HG02623 (cell line): ENCODE measurements around the gene SLC2A5.
A peak's percentile ranks its signal among the peaks of the same experiment; 100 is the strongest.

Experiments
- ATAC-seq: cut with Tn5 transposase; IDR thresholded peaks from one replicate; pipeline ENCODE4 v1.9.1; 2021; ENCODE audit warnings: moderate library complexity; ENCODE audit not compliant: unreplicated experiment

The SLC2A5 gene

DNA sequence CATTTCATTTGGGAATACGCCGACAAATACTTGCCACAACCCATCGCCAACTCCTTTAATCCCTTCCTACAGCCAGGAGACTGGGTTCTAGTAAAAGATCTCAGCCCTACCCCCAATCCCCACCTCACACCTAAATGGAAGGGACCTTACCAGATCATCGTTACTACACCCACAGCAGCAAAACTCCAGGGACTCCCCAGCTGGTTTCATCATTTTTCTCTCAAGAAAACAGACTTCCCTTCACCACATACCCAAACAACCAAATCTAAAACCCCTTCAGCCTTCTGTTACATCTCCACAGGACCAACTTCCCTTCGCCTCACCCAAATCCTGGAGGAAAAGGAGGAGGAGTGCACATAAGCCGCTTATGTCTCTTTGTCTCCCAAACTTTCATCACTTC is 23.7 kb upstream of the SLC2A5 start:
- ATAC-seq: no peak

GRCh38 chr1:9088807-9089206 is 19.4 kb upstream of the SLC2A5 start:
- ATAC-seq: no peak

DNA sequence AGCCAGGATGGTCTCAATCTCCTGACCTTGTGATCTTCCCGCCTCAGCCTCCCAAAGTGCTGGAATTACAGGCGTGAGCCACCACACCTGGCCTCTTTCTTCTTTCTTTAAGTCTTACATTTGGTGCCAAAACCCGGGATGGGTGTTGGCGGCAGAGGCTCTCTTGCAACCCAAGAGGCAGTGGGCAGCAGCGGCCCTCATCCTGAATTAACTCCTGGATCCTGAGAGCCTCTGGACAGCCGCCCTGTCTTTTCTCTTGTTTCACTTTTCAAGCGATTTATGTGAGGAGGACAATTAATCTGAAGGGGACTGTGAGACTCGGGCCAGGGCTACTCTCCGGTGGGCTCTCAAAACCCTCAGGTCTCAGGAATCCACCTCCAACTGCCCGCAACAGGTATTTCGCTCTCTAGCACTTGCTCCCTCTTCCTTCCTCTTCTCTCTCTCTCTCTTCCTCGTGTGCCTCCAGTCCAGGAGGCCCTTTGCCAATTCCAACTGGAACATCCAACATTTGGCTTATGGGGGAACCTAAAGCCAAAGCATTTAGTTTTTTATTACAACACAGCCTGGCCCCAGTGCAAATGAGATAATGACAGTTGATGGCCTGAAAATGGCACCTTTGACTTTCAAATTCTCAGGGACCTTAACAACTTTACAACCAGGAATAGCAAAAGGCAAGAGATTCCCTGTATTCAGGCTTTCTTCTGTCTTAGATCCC is 18.1 kb upstream of the SLC2A5 start:
- ATAC-seq: no peak

GRCh38 chr1:9086796-9087195 is 17.4 kb upstream of the SLC2A5 start:
- ATAC-seq: no peak

- ATAC-seq: no peak
These were observed 16.6 kb upstream of the SLC2A5 start for GRCh38 chr1:9086045-9086444.

DNA sequence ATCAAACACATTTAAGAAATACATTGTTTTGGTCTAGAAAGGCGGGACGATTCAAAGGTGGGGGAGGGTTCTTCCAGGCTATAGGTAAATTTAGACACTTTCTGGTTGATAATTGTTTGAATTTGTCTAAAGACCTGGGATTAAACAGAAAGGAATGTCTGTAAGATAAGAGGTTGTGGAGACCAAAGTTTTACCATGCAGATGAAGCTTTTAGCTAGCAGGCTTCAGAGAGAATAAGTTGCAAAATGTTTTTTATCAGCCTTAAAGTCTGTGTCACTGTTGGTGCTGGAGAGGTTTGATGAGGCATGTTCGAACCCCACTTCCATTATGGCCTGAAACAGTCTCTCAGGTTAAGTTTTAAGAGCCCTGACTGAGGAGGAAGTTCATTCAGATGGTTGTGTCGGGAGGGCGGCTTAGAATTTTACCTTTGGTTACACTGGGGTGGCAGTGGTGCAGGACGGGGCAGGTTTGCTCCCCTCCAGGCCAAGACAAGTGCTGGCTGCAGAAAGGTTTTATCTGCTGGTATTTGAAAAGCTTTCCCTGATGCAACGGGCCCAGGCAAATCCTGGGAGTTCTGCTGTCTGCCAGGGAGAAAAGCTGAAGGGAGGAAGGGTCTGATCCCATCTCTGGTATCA is 16.0 kb upstream of the SLC2A5 start:
- ATAC-seq: no peak

GRCh38 chr1:9084906-9085305 is 15.5 kb upstream of the SLC2A5 start:
- ATAC-seq: no peak

GRCh38 chr1:9081473-9081872 is 12.0 kb upstream of the SLC2A5 start:
- ATAC-seq: no peak

DNA sequence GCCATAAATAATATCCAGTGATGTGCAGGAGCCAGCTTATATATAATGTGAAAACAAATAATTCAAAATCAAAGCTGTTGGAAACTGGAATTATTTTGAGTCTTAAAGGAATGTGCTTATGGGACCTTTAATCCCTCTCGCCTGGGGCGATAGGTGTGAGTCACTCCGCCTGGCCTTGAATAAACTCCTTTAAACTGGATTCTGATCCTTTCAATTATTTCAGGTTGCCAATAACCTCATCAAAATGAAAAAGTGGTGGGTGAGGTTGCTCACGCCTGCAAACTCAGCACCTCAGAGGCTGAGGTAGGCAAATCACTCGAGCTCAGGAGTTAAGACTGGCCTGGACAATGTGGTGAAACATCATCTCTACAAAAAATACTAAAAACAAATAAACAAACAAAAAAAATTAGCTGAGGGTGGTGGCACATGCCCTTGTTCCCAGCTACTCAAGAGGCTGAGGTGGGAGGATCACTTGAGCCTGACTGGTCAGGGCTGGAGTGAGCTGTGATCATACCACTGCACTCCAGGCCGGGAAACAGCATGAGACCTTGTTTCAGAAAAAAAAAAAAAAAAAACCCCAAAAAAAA is 11.4 kb upstream of the SLC2A5 start:
- no peak for ATAC-seq

GRCh38 chr1:9079988-9080704 is 10.7 kb upstream of the SLC2A5 start:
- ATAC-seq: peak; percentile 47

DNA sequence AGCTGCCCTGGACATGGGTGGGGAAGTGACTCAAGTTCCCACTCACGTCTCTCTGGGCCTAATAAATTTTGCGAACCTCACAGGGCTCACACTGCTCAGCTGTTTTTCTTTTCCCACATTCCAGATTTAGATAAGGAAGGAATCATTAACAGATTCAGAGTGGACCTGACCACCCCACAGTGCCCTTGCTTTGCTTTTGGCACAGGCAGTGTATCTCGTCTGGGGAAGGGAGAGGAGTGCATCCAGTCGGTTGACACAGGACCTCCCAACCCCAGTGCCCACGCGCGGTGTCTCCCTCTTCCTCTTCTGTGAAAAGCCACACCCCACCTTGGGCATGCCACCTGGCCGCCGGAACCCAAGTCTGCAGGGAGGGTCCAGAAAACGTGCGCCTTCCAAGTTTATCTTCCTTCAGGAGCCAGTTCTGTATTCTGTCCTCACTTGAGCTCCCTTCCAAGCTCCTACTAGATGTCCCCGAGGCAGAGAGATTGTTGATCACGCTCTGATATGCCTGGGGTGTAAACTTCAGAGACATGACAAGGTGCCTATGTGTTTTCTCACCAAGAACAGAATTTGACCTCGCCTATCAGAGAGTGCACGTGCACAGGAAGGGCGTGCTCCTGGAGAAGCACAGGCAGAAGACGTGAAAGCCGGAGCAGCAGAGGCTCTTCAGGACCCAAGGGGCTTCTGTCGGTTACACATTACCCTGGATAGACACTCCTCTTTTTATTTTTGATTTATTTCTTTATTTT is 9.5 kb upstream of the SLC2A5 start:
- no peak for ATAC-seq

GRCh38 chr1:9078015-9078751 is 8.7 kb upstream of the SLC2A5 start:
- ATAC-seq: peak; percentile 41

DNA sequence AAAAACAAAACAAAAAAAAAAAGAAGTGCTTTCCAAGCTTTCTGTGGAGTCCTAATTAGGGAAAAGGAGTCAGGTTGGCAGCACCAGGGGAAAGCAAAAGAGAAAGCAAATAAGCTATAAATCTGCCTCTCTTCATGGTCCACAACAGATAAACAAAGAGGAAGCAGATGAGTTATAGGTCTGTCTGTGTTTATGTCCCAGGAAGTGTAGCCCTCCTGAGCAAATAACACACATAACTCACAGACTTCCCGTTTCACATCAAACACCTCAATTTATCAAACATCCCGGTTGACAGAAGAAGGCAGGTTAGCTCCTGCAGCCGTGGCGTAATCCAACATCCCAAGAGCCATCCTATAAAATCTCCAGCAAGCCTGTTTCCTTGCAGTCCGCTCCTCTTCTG is 5.6 kb upstream of the SLC2A5 start:
- no peak for ATAC-seq

DNA sequence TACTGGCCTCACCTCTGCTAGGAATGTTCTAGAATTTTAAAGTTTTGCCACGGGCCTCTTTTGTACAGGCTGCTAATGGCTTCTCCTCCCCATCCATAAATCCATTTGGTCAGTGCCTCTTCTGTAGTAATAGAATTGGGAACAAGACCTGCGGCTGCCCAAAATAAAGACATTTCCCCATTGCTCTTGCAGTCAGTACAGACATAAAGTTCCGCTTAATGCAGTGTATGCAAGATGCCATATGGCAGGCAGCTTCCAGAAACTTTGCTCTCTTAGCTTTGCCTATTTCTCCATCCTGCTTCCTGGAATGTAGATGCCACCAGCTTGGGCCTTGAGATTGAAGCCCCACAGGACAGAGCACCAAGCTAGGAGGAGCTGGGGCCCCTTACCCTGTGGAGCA is 3.7 kb upstream of the SLC2A5 start:
- no peak for ATAC-seq

- no peak for ATAC-seq
These were observed 2.3 kb upstream of the SLC2A5 start for GRCh38 chr1:9071554-9072235.

DNA sequence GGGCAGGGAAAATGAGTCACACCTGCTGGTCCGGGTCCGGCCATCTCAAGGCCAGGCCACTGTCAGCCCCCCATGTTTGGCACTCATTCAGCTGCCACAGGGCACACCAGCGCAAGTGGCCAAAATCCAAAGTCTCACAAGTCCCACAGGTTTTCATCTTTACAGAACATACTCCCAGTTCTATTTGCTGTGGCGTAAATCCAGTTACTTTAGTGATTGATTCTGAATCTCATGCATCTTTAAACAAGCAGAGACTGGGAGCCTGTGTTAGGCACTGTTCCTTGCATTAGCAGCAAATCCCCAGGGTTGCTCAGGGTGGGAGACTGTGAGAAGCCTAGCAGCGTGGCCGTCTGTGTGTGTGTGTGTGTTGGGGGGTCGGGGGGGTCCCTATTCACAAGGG is 1.1 kb upstream of the SLC2A5 start:
- no peak for ATAC-seq

GRCh38 chr1:9068981-9069325 is 482 bp downstream of the SLC2A5 start:
- no peak for ATAC-seq

DNA sequence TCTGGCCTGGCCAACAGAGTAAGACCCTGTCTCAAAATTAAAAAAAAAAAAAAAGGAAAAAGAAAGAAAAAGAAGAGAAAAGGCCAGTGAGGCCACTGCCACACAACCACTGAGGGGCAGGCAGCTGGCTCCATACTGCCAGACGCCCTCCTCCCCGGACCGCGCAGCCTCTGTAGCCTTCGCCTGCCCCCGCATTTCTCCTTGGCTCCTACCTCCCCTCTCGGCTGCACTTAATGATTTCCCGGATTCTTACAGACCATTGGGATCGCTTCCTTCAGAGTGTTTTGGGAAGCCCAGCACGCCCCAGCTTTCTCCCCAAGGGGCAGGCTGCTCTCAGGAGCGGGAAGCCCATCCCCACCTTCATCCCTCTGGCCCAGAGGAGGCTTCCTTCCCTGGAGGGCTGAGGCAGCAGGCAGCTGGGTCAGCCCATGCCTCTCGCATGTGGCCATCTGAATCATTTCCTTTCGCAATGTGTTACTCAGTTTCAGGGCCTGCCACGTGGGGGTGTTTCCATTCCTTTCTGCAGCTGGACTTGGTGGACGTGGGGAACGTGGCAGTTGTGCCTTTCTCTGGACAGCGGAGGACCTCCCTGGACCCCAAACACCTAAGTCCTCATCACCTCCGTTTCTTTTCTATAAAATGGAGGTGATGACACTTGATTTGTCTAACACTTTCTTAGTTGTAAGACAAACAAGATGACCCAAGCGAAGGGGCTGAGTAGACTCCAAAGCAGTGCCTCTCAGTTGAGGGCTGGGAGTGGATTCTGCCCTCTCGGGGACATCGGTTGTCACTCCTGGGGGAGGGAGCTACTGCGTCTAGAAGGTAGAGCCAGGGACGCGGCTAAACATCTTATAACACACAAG is 2.3 kb downstream of the SLC2A5 start:
- ATAC-seq: no peak

DNA sequence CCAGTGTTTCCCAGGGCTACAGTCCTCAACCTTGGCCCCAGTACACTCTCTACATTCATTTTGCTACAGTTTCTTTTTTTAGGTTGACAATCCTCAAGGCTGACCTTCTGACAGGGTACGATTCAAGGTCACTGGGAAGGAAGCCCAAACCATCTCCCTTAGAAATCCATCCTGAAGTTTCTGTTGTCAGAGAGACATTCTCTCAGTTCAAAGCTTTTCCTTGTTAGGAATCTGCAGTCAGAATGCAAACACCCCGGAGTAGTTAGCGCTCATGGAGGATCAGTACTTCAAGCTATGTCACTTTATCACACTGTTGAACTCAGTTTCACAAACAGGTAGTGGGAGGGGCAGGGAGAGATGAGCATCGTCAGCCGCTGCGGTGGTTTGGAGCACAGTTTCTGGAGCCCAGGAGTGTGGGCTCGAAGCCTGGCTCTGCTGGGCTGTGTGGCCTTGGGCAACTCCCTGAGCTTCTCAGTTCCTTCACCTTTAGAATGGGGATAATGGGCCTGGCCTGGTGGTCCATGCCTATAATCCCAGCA is 4.2 kb downstream of the SLC2A5 start:
- no peak for ATAC-seq
